NCI-H187 (cell line): ENCODE measurements around the gene APCDD1L.
"Not testable (repeated sequence)": the region's sequence is repeated elsewhere in the genome, so short reads cannot be mapped to it uniquely, and the experiment has no call there.

Experiments
- DNase-seq, 2 experiments: peaks; one replicate each; lab custom pipeline; 2025; lab: John Stamatoyannopoulos, UW

The APCDD1L gene

DNA sequence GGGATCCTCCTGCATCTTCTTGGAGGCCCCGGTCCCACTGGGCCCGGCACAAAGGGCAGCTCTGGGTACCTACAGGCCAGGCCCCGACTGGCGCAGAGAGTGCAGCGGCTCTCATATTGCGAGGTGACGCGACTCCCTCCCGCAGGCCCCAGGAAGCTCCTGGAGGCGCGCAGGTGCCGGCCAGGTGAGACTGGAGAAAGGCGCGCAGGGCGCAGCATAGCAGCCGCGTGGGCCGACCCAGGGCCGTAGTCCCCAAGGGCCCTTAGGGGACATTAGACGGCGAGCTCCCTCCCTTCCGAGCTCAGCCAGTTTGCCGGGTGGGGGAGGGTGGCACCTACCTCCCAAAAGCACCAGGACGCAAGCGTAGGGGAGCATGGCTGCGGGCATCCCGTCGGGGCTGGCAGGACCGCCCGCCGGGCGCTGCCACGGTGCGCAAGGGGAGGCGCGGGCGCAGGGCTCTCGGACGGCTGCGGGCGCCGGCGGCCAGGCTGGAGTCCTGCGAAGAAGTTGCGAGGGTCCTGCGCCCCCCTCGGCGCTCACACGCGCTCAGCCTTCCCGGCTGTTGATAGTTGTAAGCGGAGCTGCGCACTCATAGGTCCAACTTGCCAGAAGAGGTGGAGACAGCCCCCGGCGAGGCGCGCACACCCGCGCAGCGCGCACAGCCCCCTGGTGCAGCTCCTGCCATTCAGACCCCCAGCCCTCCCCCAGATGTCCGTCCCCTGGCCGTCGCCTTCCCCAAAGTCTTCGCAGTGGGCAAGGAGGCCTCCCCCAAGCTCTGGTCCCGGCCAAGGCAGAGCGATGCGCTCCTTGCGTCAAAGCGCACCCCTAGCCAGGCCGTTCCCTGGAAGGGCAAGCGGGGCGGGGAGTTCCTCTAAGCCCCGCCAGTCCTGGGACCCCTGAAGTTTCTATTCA is 622 bp downstream of the APCDD1L start:
- DNase-seq: no peak

DNA sequence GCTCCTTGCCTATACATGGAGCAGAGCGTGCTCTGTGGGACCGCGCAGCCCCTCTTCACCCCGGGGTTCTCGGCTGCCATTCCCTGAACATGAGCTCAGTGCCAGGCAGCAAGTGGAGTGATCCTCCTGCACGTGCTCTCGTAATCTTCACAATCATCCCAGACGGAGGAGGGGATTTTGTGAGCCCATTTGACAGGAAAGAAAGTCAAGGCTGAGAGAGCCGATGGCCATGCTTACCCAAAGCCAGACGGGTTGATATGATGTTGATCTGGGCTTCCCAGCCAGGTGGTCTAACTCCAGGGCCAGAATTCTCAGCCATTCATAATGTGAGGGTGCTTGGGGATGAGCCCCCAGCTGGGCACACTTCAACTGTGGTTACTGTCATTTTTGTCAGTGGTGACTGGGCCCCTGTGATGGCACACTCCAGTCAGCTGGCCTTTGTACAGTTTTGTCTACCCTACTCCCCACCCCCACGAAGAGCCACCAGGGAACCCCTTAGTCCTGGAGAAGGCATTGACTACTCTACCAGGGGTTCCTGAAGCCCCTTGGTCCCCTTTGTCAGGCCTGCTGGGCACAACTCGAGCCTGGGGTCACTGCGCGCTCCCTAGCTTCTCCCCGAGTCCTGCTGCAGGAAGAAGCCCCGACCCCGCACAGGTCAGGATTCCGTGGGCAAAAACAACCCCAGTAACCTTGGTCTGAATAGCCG is 1.5 kb downstream of the APCDD1L start:
- no peak for DNase-seq

DNA sequence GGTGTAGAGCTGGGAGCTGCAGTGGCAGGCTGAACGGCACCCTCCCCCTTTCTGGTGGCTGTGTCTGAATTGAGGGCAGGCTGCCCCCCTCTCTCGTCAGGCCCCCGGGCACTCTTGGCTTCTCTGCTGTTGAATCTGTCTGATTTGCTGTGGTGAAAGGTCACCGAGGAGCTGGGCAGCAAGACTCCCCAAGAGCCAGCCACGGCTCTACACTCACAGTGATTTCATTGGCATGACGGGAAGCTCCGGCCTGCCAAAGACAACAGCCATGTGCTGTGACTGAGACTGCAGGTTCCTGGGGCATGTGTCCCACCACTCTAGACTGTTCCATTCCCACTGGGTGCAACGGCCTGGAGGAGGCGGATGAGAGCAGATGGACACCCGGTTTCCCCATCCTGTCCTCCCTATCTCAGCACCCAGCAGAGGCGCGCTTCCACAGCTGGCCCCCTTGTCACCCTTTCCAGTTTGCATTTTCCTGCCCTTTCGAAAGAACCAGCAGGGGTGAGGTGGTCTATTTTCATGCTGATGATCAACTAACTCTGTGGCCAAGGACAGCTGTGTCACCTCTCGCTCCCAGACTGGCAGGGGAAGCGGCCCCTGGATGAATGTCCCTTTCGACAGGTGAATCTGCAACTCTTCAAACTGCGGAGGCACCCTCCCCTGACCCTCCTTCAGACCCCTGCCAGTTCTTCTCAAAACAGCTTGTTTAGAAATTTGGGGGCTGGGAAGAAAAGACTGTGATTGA is 2.2 kb downstream of the APCDD1L start:
- DNase-seq: no peak

DNA sequence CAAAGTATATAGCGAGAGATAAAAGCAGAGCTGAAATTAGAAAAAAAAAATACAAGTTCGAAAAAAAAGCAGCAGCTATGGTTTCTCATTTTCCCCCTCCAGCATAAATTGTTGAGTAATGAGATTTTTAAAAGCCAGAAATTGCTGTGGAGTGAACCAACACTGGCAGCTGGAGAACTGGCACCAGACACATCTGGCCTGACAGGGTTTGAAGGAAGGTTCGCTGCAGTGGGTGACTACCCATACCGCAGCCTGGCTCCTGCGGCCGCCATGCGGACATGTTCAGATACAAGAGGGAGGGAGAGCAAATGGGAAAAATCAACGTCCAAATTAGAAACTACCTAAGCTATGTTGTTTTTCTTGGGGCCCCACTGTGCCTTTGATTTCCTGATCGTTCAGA is 3.3 kb downstream of the APCDD1L start:
- no peak for DNase-seq

DNA sequence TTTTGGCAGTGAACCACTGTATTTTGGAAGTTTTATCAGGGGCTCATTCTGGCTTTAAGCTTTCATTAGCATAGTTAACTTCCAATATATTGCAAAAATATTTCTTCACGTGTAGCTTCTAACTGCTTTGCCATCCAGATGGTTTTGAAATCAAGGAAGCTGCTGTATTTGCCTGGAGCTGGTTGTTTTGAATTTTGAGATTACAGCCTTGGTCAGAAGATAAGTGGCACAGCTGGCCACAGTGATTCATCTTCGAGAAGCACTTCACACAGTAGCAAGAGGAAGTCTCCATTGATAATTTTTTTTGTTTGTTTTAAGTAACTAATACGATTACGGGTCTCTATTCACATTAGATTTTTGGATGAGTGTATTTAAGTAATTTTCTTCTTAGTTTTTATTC is 3.8 kb downstream of the APCDD1L start:
- DNase-seq: no peak

DNA sequence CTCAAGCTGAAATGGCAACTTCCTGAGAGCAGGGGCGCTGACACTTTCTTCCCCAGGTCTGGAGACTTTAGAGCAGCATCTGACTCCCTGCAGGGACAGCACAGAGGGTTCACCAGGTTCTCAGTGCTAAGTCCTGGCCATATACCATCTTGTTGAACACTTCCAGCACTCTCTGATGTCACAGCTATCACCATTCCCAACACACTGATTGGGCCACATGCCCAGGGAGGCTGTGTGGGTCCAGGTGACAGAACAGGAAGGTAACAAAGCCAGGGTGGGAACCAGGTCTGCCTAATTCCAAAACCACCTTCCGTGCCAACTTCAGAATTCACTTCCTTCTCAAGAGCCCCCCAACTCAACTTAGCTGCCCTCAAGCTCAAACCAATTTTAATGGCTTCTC is 4.3 kb downstream of the APCDD1L start:
- no peak for DNase-seq

DNA sequence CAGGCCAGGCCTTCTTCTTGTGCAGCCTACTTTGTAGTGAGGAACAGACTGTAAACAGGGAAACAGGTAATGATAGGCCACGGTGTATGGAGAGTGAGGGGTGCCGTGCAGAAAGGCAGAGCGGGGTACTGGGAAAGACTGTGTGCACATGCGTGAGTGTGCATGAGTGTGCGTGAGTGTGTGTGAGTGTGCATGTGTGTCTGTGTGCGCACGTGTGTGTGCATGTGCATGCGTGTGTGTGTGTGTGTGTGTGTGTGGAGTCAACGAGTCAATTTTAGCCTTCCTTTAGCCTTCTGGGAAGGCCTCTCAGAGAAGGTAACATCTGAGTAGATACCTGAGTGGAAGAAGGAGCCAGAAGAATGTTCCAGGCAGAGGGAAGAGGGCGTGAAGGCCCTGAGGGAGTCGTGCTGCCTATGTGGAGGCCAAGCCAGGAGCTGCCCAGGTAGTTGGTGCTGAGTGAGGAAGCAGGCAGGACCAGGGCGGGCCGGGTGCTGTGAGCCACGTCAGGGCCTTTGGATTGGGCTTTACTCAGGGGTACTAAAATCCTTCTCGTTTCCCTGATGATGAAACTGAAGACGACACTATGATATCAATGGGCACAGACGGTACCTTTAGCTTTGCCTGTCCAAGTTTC is 6.3 kb downstream of the APCDD1L start:
- no peak for DNase-seq

DNA sequence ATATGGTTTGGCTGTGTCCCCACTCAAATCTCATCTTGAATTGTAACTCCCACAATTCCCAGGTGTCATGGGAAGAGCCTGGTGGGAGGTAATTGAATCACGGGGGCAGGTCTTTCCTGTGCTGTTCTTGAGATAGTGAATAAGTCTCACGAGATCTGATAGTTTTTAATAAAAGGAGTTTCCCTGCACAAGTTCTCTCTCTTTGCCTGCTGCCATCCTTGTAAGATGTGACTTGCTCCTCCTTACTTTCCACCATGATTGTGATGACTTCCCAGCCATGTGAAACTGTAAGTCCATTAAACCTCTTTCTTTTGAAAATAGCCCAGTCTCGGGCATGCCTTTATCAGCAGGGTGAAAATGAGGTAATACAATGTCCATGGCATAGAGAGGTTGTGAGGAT is 8.2 kb downstream of the APCDD1L start:
- DNase-seq: not testable (repeated sequence)

DNA sequence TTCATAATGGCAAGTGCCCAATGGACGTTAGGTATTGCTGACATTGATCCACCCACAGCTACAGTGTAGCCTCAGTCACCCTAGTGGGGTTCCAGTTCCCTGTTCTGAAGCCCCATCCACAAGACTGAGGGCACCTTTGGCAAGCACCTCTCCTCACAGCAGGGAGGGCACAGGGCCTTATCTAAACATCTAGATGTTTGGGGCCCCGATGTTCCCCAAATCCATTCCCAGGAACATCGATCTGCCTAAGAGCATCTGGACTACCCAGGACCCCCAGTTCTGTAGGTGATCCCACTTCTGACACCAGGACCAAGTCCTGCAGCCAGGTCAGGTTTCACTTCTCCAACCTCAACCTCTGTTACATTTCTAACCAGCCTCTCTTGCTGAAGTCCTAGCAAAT is 10.6 kb downstream of the APCDD1L start:
- no peak for DNase-seq

DNA sequence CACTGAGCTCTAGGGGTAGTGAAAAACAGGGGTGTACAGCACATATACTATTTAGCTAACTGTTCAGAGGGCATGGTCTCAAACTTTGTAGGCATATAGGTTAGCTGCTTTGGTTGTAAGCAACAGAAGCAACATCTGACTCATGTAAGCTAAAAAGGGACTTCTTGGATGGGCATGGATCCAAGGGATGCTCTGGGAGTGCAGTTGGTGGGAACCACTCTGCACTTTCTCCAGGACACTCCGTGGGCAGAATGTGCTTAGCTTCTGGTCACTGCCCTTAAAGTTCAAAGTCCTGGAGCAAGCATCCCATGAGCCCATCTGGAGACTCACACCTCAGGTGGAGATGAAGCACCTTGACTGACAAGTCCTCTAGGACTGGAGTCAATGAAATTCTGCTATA is 11.5 kb downstream of the APCDD1L start:
- DNase-seq: no peak

DNA sequence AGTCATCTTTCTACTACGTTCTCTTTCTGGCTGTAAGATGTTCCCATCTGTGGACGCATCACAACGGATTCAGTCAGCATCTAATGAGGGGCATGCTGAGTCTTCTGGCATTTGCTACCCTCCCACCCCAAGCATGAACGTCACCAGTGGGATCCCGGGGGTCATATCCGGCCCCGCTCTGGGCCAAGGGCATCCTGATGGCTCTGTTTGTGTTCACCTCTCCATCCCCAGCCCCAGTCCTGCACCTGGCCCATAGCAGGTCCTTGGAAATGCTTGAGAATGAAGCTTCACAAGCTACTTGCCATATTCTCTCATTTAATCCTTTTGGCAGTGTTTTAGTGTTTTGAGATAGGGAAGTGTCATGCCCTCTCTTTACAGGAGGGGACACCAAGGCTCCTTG is 14.9 kb downstream of the APCDD1L start:
- no peak for DNase-seq

DNA sequence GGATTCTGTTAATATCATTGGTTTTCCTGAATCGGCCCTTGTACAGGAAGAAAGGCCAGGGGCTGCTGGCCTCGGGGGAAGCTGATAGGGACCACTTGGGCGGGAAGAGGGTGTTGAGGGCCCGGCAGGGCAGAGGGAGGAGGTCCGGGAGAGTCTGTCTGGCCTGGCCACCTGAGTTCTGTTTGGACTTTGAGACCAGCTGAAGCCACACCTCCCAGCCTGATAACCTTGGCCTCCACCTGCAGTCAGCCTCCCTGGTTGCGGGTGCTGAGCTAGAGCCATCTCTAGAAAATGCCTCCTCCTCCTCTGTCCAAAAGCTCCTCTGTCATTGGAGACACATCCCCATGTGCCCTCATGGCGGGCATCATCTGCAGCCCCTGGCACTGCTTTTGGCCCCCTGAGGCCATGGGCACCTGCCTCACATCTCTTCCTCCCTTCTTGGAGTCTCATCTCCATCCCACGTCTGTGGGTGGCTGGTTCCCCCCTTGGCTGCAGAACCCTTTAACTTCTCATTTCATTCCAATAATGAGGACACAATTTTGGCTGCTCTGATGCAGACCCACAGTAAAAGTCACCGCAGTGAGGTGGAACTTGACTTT is 16.6 kb downstream of the APCDD1L start:
- DNase-seq: no peak

DNA sequence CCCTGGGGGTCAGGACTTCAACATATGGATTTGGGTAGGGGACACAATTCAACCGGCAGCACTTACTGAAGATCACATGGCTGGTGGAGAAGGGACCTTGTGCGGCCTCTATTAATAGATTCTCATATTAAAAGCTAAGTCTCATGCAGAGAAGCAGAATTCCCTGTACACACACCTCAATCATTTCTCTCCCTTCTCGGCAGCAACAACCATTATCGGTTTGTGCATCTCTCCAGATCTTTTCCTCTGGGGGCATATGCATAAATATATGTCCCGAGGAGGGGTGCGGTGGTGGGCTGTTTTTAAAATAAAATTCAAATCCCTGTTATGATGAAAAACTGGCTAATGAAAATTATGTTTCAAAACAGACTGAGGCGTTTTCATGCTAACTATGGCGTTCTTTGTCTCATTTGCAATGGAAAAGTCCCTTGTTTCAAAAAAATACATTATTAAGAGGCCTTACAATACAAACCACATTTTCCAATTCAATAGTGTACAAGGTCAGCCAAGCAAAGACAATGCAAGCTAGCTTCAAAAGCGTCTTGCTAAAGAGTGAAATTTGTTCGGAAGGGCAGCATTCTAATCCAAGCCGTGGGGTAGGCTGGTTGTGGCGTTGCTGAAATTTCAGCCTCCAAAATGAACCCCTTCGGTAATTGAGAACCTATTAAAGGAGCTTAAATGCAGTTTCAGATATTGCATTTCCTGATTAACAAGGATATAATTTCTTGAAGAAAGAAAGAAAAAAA is 17.3 kb downstream of the APCDD1L start:
- DNase-seq: no peak

DNA sequence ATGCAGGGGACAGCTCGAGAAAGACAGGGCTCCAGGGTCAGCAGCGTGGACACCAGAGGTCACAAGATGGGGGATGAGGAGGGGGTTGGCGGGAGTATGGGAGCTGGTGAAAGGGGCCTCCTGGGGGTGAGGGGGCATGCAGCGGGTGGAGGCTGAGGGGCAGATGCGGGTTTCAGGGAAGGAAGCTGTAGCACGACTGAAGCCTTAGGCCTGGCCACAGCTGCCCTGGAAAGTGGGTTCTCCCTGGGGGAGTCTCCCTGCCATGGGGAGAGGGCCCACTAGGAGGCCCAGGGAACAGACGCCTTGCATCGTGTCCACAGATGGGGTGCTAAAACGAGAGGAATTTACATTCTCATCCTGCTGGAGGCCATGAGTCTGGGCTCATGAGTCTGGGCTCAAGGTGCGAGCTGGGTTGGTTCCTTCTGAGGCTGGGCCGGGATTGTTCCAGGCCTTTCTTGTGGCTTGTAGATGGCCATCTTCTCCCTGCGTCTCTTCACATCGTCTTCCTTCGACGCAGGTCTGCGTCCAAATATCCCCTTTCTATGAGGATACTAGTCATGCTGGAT is 18.0 kb downstream of the APCDD1L start:
- no peak for DNase-seq

DNA sequence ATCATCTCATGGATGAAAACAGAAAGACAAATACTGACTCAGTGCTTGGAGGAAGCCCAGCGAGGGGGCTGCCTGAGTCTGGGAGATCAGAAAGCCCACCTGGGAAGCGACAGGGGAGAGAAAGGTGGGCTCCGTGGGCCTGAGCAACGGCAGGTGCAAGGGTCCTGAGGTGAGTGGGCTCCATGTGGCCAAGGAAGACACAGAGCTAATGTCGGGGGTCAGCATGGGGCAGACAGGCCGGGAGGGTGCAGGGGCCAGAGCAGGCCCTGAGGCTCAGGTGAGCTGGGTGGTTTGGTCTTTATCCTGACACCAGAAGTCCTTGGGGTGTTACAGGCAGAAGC is 18.8 kb downstream of the APCDD1L start:
- no peak for DNase-seq

DNA sequence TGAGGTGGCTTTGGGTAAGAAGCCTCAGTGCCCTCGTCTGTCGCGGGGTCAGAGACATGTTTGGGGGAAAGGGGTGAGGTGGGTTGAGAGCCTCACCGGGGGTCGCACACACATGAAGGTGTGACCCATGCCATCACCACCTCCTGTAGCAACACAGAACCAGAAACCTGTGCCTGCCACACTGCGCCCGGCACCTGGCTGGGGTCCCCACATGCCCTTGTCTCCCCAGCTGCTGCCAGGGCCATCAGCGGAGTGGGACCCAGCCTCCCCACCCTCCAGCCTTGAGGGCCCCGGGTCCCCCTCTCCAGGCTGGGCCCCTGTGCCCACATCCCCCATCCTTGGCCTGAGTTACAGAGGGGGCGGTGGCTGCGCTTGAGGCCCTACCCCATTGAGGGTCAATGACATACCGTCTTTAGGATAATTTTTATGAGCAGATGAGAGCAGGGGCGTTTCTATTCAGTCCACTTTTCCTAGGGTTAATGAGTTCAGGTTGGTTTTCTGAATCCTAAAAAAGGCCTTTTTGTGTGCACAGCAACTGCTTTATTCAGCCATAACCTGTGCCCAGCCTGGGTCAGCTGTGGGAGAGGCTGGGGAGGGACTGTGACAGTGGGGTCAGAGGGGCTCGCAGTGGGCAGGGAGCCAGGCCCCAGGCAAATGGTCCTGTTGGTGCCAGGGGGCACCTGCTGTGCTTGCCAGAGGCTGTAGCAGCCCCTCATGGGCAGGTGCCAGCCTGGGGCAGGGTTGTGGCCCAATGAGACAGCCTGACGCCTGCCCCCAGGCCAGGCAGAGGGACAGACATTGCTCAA is 19.4 kb downstream of the APCDD1L start:
- DNase-seq: no peak

DNA sequence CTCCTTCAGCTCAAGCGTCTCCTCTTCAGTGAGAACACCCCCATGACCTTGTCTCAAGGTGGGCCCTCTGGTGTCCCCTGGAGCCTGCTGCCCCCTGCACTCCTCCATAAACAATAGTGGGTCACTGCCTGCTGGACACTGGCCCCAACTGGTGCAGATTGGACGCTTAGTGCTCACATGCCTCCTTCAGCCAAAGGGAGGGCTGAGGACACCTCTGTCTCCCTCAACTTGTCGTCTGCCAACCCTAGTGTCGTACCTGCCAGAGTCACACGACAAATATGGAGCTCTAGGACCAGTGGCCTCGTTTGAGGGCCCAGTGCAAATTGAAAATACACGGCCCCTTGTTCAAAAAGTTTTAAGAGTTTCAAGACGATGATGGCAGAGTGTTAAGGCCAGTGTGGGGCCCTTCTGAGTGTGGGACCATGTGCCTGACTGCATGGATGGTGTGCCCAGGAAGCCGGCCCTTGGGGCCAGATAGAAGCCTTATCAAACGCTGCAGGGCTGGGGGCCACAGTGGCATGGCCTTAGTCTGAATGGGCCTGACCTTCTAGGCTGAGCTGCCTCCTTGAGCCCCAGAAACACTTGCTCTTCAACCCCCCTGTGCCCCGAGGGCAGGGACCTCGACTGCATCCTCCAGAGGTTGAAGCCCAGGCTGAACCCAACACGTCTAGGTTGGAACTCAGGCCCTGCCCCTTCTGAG is 20.1 kb downstream of the APCDD1L start:
- no peak for DNase-seq

DNA sequence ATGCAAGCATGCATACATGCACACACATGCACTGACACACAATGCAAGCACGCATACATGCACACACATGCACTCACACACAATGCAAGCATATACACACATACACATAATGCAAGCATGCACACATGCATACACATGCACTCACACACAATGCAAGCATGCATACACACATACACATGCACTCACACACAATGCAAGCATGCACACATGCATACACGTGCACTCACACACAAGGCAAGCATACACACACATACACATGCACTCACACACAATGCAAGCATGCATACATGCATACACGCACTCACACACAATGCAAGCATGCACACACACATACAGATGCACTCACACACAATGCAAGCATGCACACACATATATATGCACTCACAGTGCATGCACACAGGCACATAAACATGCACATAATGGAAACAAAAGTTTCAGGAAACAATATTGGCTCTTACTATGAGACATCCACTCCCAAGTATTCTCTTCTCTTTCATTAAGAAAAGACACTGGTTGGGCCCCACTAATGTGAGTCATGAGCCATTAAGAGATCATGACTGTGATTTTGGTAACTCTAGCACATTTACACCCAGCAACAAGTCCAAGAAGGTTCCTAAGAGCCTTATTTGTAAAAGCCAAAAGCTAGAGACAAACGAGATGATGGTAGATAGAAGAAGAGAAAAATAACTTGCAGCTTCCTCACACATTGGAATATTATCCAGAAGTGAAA is 22.2 kb downstream of the APCDD1L start:
- no peak for DNase-seq
